Activated CD4-positive, alpha-beta T cell treated with anti-CD3 and anti-CD28 coated beads, Interleukin-10, Interleukin-2, amounts not matched to agents 100 ng/mL and 50 ng/mL, durations not matched to agents 16 hours and 8 hours (primary cell): ENCODE results near the gene MRPL16.
"Not testable (repeated sequence)": the region's sequence is repeated elsewhere in the genome, so short reads cannot be mapped to it uniquely, and the experiment has no call there.

Source experiments
- DNase-seq: peaks from one replicate; pipeline ENCODE4 v3.0.0-alpha.2; 2020

Gene MRPL16

GRCh38 chr11:59807047-59807610, 3.4 kb downstream of the MRPL16 start:
- DNase-seq = no peak

GRCh38 chr11:59804061-59804460, 6.5 kb downstream of the MRPL16 start:
- DNase-seq = no peak

GRCh38 chr11:59802639-59803176, 7.9 kb downstream of the MRPL16 start:
- DNase-seq = peak; percentile 73

GRCh38 chr11:59801981-59802638, 8.5 kb downstream of the MRPL16 start:
- DNase-seq = no peak

GRCh38 chr11:59801160-59801706, 9.3 kb downstream of the MRPL16 start:
- no peak for DNase-seq

- no peak for DNase-seq
Measured at GRCh38 chr11:59800390-59801025, 10.1 kb downstream of the MRPL16 start.

- DNase-seq = no peak
Measured at GRCh38 chr11:59794417-59794816, 16.2 kb downstream of the MRPL16 start.

GRCh38 chr11:59792507-59792906, 18.1 kb downstream of the MRPL16 start:
- DNase-seq = no peak

- DNase-seq = no peak
Measured at GRCh38 chr11:59791639-59792038, 18.9 kb downstream of the MRPL16 start.

GRCh38 chr11:59787816-59788215, 22.8 kb downstream of the MRPL16 start:
- no peak for DNase-seq

- DNase-seq = no peak
Measured at GRCh38 chr11:59787255-59787588, 23.4 kb downstream of the MRPL16 start.

GRCh38 chr11:59785818-59786217, 24.8 kb downstream of the MRPL16 start:
- DNase-seq = no peak

- not testable (repeated sequence) for DNase-seq
Measured at GRCh38 chr11:59784441-59784840, 26.1 kb downstream of the MRPL16 start.

- DNase-seq = peak; percentile 63
Measured at GRCh38 chr11:59783632-59784090, 26.9 kb downstream of the MRPL16 start.

- no peak for DNase-seq
Measured at GRCh38 chr11:59782080-59782479, 28.5 kb downstream of the MRPL16 start.

GRCh38 chr11:59779487-59779886, 31.1 kb downstream of the MRPL16 start:
- no peak for DNase-seq

- no peak for DNase-seq
Measured at GRCh38 chr11:59778122-59778521, 32.5 kb downstream of the MRPL16 start.

GRCh38 chr11:59777104-59777503, 33.5 kb downstream of the MRPL16 start:
- no peak for DNase-seq

- DNase-seq = peak; percentile 67
Measured at GRCh38 chr11:59776210-59777066, 34.1 kb downstream of the MRPL16 start.

GRCh38 chr11:59773083-59773440, 37.5 kb downstream of the MRPL16 start:
- DNase-seq = peak; percentile 20

- no peak for DNase-seq
Measured at GRCh38 chr11:59771605-59772004, 39.0 kb downstream of the MRPL16 start.

- no peak for DNase-seq
Measured at GRCh38 chr11:59770869-59771268, 39.7 kb downstream of the MRPL16 start.

GRCh38 chr11:59770319-59770718, 40.3 kb downstream of the MRPL16 start:
- DNase-seq = no peak
